NCI-H2107 treated with DMSO at 0.1 percent for 48 hours (cell line): ENCODE measurements around the gene TMEM254.
"Not testable (repeated sequence)": the region's sequence is repeated elsewhere in the genome, so short reads cannot be mapped to it uniquely, and the experiment has no call there.

Experiments
- DNase-seq: peaks from one replicate; lab custom pipeline; 2025; ENCODE audit not compliant: unreplicated experiment; lab: John Stamatoyannopoulos, UW

TMEM254 gene

DNA sequence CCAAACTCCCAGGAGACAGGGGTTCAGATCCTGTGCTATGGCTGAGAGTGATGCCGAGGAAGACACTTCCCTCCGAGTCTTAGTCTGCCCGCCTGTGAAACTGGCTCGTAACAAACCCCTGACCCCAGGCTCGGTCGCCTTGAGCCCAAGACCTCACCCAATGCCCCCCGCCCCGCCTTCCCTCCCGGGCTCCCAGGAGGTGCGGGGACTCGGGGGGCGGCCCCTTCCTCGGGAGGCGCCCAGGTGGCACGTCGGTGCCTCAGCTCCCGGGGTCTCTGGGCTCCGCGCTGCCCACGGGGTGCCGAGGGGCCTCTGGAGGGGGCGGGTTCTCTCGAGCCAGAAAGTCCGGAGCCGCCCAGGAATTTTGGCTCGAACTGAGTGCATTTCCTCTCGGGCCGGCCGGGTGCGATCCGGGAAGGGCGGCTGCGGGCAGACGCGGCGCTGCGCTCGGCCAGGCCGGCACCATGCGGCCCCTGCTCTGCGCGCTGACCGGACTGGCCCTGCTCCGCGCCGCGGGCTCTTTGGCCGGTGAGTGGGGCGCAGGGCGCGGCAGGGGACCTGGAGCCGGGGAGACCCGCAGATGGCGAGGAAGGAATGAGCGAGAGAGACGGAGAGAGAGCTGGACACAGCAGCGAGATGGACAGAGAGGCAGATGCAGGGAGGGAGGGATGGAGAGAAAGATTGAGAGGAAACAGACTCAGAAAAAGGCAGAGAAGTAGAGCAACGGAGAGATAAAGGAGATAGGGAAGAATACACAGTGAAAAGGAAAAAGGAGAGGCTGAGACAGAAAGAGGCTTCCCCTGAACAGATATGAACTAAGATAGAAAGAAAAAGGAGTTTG lies 54.1 kb downstream of the TMEM254 start, which contains the start of gene PLAC9:
PLAC9 (plus strand) TSS at position 432 of the 841 bp plus-strand sequence; CDS start at position 465, 33 bp downstream.
- no peak for DNase-seq

DNA sequence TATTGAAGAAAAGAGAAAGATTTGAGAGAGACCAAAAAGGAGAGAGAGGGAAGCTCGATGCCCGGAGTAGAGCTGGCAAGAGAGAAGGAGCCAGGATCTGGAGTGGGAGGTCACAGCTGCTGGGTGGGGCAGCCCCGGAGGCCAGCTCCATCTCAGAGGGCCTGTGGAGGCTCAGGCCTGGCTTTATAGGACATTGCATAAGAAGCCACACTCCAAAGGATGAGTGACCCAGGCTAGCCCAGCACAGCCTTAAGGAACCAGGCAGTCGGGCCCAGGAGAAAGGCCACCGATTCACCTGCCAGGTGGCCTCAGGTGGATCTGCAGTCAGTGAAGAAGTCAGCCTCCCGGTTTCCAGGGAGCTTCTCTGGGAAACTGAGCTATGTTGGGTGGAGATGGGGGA lies 54.7 kb downstream of the TMEM254 start:
- DNase-seq, result no peak

DNA sequence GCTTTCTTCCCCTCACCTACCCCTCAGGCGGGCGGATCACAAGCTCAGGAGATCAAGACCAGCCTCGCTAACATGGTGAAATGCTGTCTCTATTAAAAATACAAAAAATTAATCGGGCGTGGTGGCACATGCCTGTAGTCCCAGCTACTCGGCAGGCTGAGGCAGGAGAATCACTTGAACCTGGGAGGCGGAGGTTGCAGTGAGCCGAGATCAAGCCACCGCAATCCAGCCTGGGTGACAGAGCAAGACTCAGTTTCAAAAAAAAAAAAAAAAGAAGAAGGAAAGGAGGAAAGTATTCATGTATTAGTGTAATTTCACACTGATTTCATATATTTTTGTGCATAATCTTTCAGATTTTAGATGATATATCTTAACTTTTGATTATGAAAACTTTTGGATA lies 55.2 kb downstream of the TMEM254 start:
- DNase-seq, result not testable (repeated sequence)

DNA sequence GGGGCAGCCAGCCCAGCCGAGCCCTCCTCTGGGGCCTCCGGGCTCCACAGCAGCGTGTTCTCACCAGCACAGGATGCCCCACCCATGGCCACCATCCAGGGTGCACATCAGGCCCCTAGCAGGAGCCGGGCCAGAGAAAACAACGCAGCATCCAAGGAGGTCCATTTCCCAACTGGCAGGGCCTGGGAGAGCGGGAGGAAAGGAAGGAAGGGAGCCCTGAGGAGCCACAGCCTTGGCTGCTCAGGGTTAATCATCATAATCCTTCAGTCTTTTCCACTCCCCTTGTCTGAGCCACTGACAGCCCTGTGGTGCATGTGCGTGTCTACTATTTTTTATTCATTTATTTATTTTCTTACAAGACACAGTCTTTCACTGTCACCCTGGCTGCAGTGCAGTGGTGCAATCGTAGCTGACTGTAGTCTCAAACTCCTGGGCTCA lies 57.7 kb downstream of the TMEM254 start:
- no peak for DNase-seq

DNA sequence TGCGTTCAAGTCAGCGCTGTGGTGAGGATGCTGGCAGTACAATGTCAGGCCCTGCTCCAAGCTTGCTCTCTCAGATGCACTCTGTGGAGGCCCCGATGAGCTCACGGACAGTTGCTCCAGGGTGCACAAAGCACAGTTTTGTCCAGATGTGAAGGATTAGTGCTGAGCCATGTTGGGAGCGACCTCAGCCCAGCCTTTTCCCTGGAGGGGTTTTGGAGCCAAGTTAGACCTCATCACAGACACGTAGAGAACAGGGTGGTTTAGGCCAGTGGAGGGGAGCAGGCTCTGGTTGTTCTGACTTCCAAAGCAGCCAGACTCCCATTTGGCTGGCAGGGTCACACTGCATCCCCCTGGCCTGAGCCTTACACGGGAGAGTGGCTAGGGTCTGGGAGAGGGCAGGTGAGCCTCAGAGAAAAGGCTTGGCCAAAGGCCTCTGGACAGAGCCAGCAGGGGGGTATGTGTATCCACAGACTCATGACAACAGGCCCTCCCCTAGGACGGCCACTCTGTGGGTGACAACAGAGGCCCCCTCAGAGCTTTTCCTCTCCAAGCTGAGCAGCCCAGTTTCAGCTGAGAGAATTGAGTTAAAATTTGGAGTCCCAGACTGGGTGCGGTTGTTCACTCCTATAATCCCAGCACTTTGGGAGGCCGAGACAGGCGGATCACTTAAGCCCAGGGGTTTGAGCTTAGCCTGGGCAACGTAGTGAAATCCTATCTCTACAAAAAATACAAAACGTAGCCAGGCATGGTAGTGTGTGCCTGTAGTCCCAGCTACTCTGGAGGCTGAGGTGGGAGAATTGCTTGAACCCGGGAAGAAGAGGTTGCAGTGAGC lies 58.8 kb downstream of the TMEM254 start:
- no peak for DNase-seq

DNA sequence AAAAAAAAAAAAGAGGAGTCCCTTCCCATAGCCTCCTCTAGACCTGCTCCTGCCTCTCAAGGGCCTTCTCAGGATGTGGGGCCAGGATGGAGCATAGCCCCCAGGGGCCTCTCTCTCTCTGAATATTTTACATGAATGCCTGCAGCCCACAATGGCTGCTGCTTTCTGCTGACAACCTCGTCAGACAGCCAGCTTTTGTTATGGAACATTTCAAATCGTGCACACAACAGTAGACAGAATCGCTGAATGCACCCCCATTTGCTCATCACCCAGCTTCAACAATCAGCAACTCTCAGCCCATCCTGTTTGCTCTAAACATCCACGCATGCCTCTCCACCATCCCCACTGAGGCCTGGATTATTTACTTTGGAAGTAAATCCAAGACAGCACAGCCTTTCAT lies 59.5 kb downstream of the TMEM254 start:
- DNase-seq, result no peak

DNA sequence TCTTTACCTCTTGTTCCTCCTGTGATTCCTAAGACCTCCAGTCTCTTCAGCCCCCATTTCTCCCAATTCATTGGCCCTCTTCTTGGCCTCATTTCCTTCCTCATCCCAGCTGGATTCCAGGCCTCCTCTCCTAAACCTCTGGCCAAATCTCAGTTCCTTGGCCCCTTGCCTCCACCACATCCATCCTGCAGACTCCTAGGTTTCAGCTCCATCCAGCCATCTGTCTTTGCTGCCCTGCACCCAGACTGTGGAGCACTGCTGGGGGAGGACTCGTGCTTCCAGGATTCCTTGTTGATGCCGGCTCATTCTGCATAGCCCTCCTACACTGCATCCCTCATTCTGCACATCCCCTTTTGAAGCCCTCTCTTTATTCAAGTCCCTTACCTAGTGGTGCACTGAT lies 60.8 kb downstream of the TMEM254 start:
- no peak for DNase-seq

DNA sequence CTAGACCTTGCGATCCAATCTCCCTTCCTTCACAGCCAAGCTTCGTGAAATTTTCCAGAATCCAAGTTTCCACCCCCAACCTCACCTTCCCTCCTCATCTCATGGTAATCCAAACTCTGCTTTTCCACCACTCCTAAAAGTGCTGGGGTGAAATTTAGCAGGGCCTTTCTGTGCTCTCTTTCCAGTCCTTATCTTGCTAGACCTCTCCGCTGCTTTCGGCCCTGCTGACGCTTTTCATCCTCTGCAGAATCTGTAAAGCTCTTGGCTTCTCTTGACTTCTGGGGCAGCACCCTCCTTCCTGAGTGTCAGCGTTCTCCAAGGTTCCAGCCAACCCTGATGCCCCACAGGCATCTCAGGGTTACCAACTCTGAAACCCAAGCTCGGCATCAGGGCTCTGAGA lies 61.8 kb downstream of the TMEM254 start:
- no peak for DNase-seq

DNA sequence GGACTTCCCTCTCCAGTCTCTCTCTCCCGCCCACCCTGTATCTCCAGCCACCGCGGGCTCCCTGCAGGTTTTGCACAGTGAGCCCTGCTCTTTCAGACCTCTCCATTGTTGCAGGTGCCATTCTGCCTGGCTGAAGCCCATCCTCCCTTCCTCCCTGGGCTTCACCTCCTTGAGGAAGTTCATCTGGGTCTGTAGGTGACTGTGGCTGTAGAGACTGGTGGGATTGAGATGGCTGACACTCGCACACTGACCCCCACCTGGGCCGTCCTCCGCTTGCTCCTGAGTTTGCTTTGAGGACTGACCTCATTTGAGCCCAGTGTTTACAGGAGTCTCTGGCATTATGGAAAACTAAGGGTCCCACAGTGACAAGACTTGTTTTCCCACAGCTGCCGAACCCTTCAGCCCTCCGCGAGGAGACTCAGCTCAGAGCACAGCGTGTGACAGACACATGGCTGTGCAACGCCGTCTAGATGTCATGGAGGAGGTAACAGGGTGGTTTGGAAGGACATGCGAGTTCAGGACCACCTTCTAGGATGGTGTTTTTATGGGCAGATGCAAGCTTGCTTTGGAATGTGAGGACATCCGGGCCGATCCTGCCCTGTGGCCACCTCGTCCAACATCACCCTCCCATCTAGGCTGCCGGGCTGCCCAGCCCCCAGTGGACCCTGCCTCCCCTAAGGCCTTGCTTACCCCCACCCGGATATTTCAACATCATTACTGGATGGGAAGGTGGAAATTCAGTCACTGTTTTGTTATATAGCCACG lies 63.4 kb downstream of the TMEM254 start:
- no peak for DNase-seq
